Keratinocyte (primary cell): ENCODE measurements around the gene SLC25A39. TPM values are rescaled to one million over a fixed set of nuclear protein-coding genes. Genes with fewer than 3 reads are reported as not detected.

Experiments
- DNase-seq: peaks from one replicate; pipeline ENCODE4 v3.0.0-alpha.2; 2011; ENCODE audit warnings: low read depth, missing footprints, low spot score
- FAIRE-seq: peaks from 2 replicates; lab custom pipeline; 2011; peaks lifted over from hg19 to GRCh38; lab: Jason Lieb, UNC
- H2AFZ ChIP-seq: 2 replicates; pipeline ENCODE4 v1.6.0; 2012; ENCODE audit warnings: low read length, control low read depth, inconsistent platforms; ENCODE audit not compliant: control insufficient read depth
- H3K27ac ChIP-seq: 2 replicates; pipeline ENCODE4 v1.5.1; 2011; ENCODE audit warnings: low read length; ENCODE audit not compliant: control insufficient read depth, insufficient read depth
- H3K27me3 ChIP-seq: 3 replicates; pipeline ENCODE4 v1.6.0; 2011; ENCODE audit warnings: low read length; ENCODE audit not compliant: control insufficient read depth, insufficient read depth; ENCODE audit errors: extremely low read depth
- H3K36me3 ChIP-seq, 2 experiments: 2 replicates in 1 of 2; 3 replicates in 1 of 2; pipeline ENCODE4 v1.5.1; 2011; ENCODE audit warnings: low read length in 2 of 2, mild to moderate bottlenecking in 1 of 2; ENCODE audit not compliant: control insufficient read depth in 2 of 2, insufficient read depth in 2 of 2; ENCODE audit errors: extremely low read depth in 1 of 2
- H3K4me1 ChIP-seq: 3 replicates; pipeline ENCODE4 v1.5.1; 2011; ENCODE audit warnings: low read length; ENCODE audit not compliant: control insufficient read depth, insufficient read depth; ENCODE audit errors: extremely low read depth
- H3K4me2 ChIP-seq: 3 replicates; pipeline ENCODE4 v1.6.0; 2011; ENCODE audit warnings: low read depth, low read length; ENCODE audit not compliant: control insufficient read depth, insufficient read depth; ENCODE audit errors: extremely low read depth
- H3K4me3 ChIP-seq, 3 experiments: fragments of 200-600 bp in 1 of 3; sonication (generic) in 1 of 3; 2 replicates in 2 of 3; 3 replicates in 1 of 3; pipeline ENCODE4 v1.5.1; 2011 to 2016; ENCODE audit warnings: low read length in 3 of 3, mild to moderate bottlenecking in 3 of 3, control low read depth in 2 of 3, inconsistent platforms in 1 of 3, low read depth in 1 of 3, mixed read lengths in 1 of 3, mixed run types in 1 of 3, moderate library complexity in 1 of 3; ENCODE audit not compliant: control insufficient read depth in 2 of 3, insufficient read depth in 2 of 3; ENCODE audit errors: extremely low read depth in 1 of 3
- H3K79me2 ChIP-seq: 2 replicates; pipeline ENCODE4 v1.6.0; 2012; ENCODE audit warnings: low read length; ENCODE audit not compliant: control insufficient read depth, insufficient read depth
- H3K9ac ChIP-seq: 3 replicates; pipeline ENCODE4 v1.6.0; 2011; ENCODE audit warnings: low read length; ENCODE audit not compliant: control insufficient read depth, insufficient read depth; ENCODE audit errors: extremely low read depth
- H3K9me1 ChIP-seq: 3 replicates; pipeline ENCODE4 v1.6.0; 2011; ENCODE audit warnings: low read length; ENCODE audit not compliant: control insufficient read depth, insufficient read depth; ENCODE audit errors: extremely low read depth
- H3K9me3 ChIP-seq: 2 replicates; pipeline ENCODE4 v1.5.1; 2012; ENCODE audit warnings: low read depth, low read length; ENCODE audit not compliant: control insufficient read depth
- H4K20me1 ChIP-seq: 3 replicates; pipeline ENCODE4 v1.6.0; 2011; ENCODE audit warnings: low read length; ENCODE audit not compliant: control insufficient read depth, insufficient read depth; ENCODE audit errors: extremely low read depth
- CTCF ChIP-seq, 3 experiments: IDR thresholded peaks in 1 of 3; conservative IDR thresholded peaks in 1 of 3; optimal IDR thresholded peaks in 1 of 3; 2 replicates in 2 of 3; 3 replicates in 1 of 3; pipeline versions ENCODE3 to v1.5.1; 2011; ENCODE audit warnings: low read length in 3 of 3, mild to moderate bottlenecking in 3 of 3, moderate library complexity in 2 of 3, control low read depth in 1 of 3, inconsistent platforms in 1 of 3; ENCODE audit not compliant: insufficient read depth in 2 of 3; ENCODE audit errors: extremely low read depth in 1 of 3
- EZH2 ChIP-seq: IDR thresholded peaks from one replicate; pipeline ENCODE4 v1.6.1; 2012; ENCODE audit warnings: inconsistent platforms, mild to moderate bottlenecking, low read length, moderate library complexity
- dilution Hi-C: fragments of 300-500 bp; cut with MboI; formaldehyde crosslinking; loops from one replicate; pipeline ENCODE4 v1.7.0; 2020; ENCODE audit warnings: low sequenced_read_pairs; ENCODE audit not compliant: extremely low pct_ligation_motif_present
- polyA plus RNA-seq, 5 experiments: library from polyadenylated mRNA; depleted of rRNA in 3 of 5; stranded (reverse) in 3 of 5; stranded (forward) in 1 of 5; unstranded in 1 of 5; fragments of >200 nt; gene quantifications; 1 replicate in 1 of 5; 2 replicates in 3 of 5; 3 replicates in 1 of 5; pipeline versions ENCODE4 v1.2.1 to v1.2.3, GENCODE V29; 2011 to 2012; ENCODE audit warnings: missing spikeins in 2 of 5, low read depth in 1 of 5, low replicate concordance in 1 of 5

SLC25A39 gene
- polyA plus RNA-seq, 1 donor (not counting 4 experiments of a cell fraction or from before 2014, with no cell fraction given), result 108 TPM

DNA sequence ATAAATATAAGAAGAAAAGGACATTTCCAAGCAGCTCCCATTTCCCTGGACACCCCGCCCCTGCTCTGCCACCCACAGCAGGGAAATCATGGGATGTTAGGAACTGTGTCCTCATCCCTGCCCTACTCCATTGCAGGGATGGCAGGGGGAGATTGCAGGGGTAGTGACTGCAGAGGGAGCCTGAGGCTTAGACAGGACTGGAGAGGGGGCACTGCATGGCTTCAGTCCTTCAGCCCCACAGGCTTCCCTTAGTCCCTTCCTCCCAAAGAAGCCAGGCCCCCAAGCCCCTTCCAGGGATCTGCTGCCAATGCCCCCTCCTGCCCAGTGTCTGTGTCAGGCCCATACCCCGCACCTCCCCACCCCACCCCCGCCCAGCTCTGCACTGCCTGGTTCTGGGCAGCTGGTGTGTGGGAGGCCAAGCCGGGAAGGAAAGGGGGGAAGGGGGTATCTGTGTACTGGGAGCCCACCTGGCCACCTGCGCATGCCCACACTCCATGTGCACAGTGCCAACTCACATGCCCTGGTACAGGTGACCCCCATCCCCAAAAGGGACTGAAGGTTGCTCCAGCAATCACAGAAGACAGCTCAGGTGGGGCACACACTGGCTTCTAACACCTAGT lies 13.0 kb downstream of the SLC25A39 start:
- H3K4me2 ChIP-seq, result no peak overlapping the region
- peaks cover 22% of the 10 kb centered on the region for H3K4me1 ChIP-seq

DNA sequence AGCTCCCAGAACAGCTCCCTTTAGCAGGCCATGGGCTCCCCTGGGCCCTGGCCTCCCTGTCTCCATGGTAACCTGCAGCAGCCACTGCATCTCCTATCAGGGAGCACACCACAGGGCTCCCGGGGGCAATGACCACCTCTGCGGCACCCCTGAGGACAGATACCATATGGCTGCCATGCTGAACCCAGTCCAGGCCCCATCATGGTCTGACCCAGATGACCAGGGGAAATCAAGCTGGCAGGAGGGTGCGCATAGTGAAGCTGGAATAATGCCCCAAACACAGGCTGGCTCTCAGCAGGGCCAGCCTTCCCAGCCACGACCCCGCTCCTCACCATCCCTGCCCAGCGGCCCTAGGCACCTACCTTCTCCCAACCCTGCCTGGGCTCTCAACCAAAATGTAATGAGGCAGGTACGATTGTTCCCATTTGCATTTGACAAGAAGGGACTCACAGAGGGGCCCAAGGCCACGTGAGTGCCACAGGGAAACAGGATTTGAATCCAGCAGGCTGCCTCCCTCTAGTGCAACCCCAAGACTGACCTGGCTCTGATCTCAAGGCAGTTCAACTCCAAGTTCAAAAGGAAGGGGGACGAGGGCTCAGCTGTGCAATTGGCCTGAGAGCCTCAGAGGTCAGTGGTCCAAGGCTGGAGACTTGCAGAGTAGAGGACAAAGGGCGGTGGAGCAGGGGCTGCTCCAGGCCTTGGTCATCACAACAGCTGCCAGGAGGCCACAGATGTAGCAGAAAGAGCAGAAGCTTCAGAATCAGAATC lies 13.8 kb downstream of the SLC25A39 start:
- Histone ChIP-seq H3K36me3 (no peaks in the 10 kb centered on the region), H3K27me3 (peaks cover 23% of the 10 kb centered on the region), H3K4me1 (peaks cover 15% of the 10 kb centered on the region), H3K4me2 (no peak overlapping the region), H3K9me1 (no peaks in the 10 kb centered on the region), H3K27ac (no peak overlapping the region), H2AFZ (no peak overlapping the region), H3K4me3 (no peak overlapping the region), H3K9me3 (no peaks in the 10 kb centered on the region), H4K20me1 (no peaks in the 10 kb centered on the region), H3K79me2 (no peaks in the 10 kb centered on the region), H3K9ac (no peak overlapping the region)
- dilution Hi-C loops, result no loop called here
- FAIRE-seq, result no peak
- no peak for DNase-seq
- TF ChIP-seq EZH2, result no peak

More for the DNA sequence above, 13.0 kb downstream of the SLC25A39 start:
- Histone ChIP-seq H3K9ac (no peak overlapping the region), H3K9me1 (no peaks in the 10 kb centered on the region), H3K79me2 (no peaks in the 10 kb centered on the region), H3K27me3 (peaks cover 31% of the 10 kb centered on the region), H3K9me3 (no peaks in the 10 kb centered on the region), H3K36me3 (no peaks in the 10 kb centered on the region), H3K27ac (no peak overlapping the region), H2AFZ (no peak overlapping the region), H3K4me3 (no peak overlapping the region), H4K20me1 (no peaks in the 10 kb centered on the region)
- FAIRE-seq, result no peak
- DNase-seq, result no peak
- dilution Hi-C loops, result no loop called here
- no peak for TF ChIP-seq EZH2
- no peak for TF ChIP-seq CTCF (optimal IDR thresholded peaks at IDR 0.05 in 1 of 3, IDR thresholded peaks at IDR 0.05 in 1 of 3, conservative IDR thresholded peaks at IDR 0.05 in 1 of 3; ENCODE audit: extremely low read depth in 1 of 3, insufficient read depth in 2 of 3, low read length in 3 of 3)
